Pancreas (tissue), 10 donors: ENCODE results near the gene VPS13D. TPM values are rescaled to one million over a fixed set of nuclear protein-coding genes. Genes with fewer than 3 reads are reported as not detected.

Source experiments
- ATAC-seq, 4 donors: fragments of 200-7000 bp; cut with Tn5 transposase; one replicate each; pipeline versions ENCODE4 v1.8.0 to v1.9.1; 2020; ENCODE audit warnings: mild to moderate bottlenecking in 4 of 4, moderate library complexity in 4 of 4
- DNase-seq, 6 donors: peaks; one replicate each; pipeline ENCODE4 v3.0.0-alpha.2; 2020
- FAIRE-seq: peaks from 2 replicates; lab custom pipeline; 2012; peaks lifted over from hg19 to GRCh38; lab: Jason Lieb, UNC
- H3K27ac ChIP-seq, 4 donors: fragments of 200-600 bp; sonication (generic); 1 replicate in 3 of 4; 2 replicates in 1 of 4; pipeline versions ENCODE4 v1.5.0 to v1.8.0; 2020
- H3K27me3 ChIP-seq, 4 donors: fragments of 200-600 bp; one replicate each; pipeline ENCODE4 v1.8.0; 2021
- H3K36me3 ChIP-seq, 3 donors: fragments of 200-600 bp; sonication (generic) in 1 of 3; one replicate each; pipeline versions ENCODE4 v1.5.0 to v1.8.0; 2020 to 2021
- H3K4me1 ChIP-seq, 3 donors: fragments of 200-600 bp; one replicate each; pipeline ENCODE4 v1.8.0; 2021
- H3K4me3 ChIP-seq, 4 donors: fragments of 200-600 bp; sonication (generic) in 2 of 4; one replicate each; pipeline versions ENCODE4 v1.5.0 to v1.8.0; 2020 to 2021
- H3K9me3 ChIP-seq, 4 donors: fragments of 200-600 bp; one replicate each; pipeline ENCODE4 v1.8.0; 2021
- CTCF ChIP-seq, 4 donors: fragments of 200-600 bp; sonication (generic) in 3 of 4; IDR thresholded peaks; one replicate each; pipeline versions ENCODE4 v1.5.0 to v1.8.0; 2021; ENCODE audit warnings: antibody characterized with exemption in 4 of 4
- WGBS, 2 donors: extraction: QIAGEN DNeasy Blood & Tissue Kit; methylation state at CpG; one replicate each; pipeline ENCODE4 v1.1.7; 2013; 5-methylcytosine and 5-hydroxymethylcytosine counted together
- intact Hi-C, 3 donors: fragments of 100-400 bp; cut with DNase I; formaldehyde crosslinking; loops; one replicate each; pipeline versions ENCODE4 v1.11.1 to v1.14.2; 2022
- polyA plus RNA-seq, 2 donors: library from polyadenylated mRNA; stranded (reverse); fragments of 200-250 nt; gene quantifications; one replicate each; pipeline ENCODE4 v1.2.3, GENCODE V29; 2013
- total RNA-seq, 6 donors: library from RNA; stranded (reverse); fragmentation: NEBNext Ultra II Directional in 4 of 6; extraction: Animal tissue kit (Norgen Biotek cat#: 25700) in 4 of 6; gene quantifications; one replicate each; pipeline versions ENCODE4 v1.2.1 to v1.2.4, GENCODE V29; 2021 to 2023
- donor health status: healthy with polysubstance abuse.
- donor health status: DM: no; HTN: no; CAD: no; lungs with moderate emphysema.
- donor health status: DM: no; HTN: no; CAD: no.
- donor health status: control.
- donor health status: control.
- donor health status: Bipolar disorder and iron deficiency.
- donor health status: DM: yes; HTN: yes; CAD: no.
- donor health status: DM: no; HTN: no; CAD: no.
- donor health status: DM: no; HTN: no; CAD: no.
- donor health status: DM: yes; HTN: yes; CAD: no.

Gene VPS13D
- total and polyA plus RNA-seq, 8 donors = 13.7 to 39.0 (median 24.8) TPM

- Histone ChIP-seq H3K27ac (no peak overlapping the region), H3K27me3 (no peaks in the 10 kb centered on the region), H3K36me3 (no peaks in the 10 kb centered on the region), H3K9me3 (no peaks in the 10 kb centered on the region), H3K4me1 (peaks cover 14 to 26% (median 25%) of the 10 kb centered on the region in 3 donors), H3K4me3 (no peak overlapping the region)
- no peak for FAIRE-seq
- no peak for ATAC-seq
- intact Hi-C loops = no loop called here
- no peak for DNase-seq
- WGBS, 2 donors = 97 to 100% methylated on average over 12 of the region's 12 CpGs
- no peak for TF ChIP-seq CTCF (IDR thresholded peaks at IDR 0.05)
Observed at GRCh38 chr1:12436817-12437599, 207.2 kb downstream of the VPS13D start.

- 90 to 92% methylated on average over 2 of the region's 2 CpGs for WGBS, 2 donors
- ATAC-seq (no peak), FAIRE-seq (no peak), DNase-seq (no peak)
- Histone ChIP-seq H3K27me3 (no peaks in the 10 kb centered on the region), H3K27ac (no peak overlapping the region), H3K9me3 (no peaks in the 10 kb centered on the region), H3K4me3 (no peak overlapping the region), H3K4me1 (peaks cover 14 to 26% (median 25%) of the 10 kb centered on the region in 3 donors), H3K36me3 (no peaks in the 10 kb centered on the region)
- TF ChIP-seq CTCF (IDR thresholded peaks at IDR 0.05) = no peak
- intact Hi-C loops = no loop called here
Observed at GRCh38 chr1:12437629-12438028, 207.8 kb downstream of the VPS13D start.

- Histone ChIP-seq H3K4me1 (peaks cover 6 to 19% (median 18%) of the 10 kb centered on the region in 3 donors), H3K27ac (no peak overlapping the region), H3K27me3 (no peaks in the 10 kb centered on the region), H3K36me3 (no peaks in the 10 kb centered on the region), H3K9me3 (no peaks in the 10 kb centered on the region), H3K4me3 (no peak overlapping the region)
- 91% methylated on average over 7 of the region's 7 CpGs for WGBS, 2 donors
- DNase-seq (no peak), FAIRE-seq (no peak), ATAC-seq (no peak)
- no peak for TF ChIP-seq CTCF (IDR thresholded peaks at IDR 0.05)
- intact Hi-C loops = no loop called here
Observed at GRCh38 chr1:12438349-12438924, 208.6 kb downstream of the VPS13D start.

- Histone ChIP-seq H3K27ac (no peak overlapping the region), H3K9me3 (no peaks in the 10 kb centered on the region), H3K4me3 (no peak overlapping the region), H3K27me3 (no peaks in the 10 kb centered on the region), H3K36me3 (no peaks in the 10 kb centered on the region), H3K4me1 (peaks cover 2 to 16% (median 11%) of the 10 kb centered on the region in 3 donors)
- peak in 1 of 4 donors; percentile 31 for ATAC-seq
- TF ChIP-seq CTCF (IDR thresholded peaks at IDR 0.05) = no peak
- no peak for DNase-seq
- intact Hi-C loops = no loop called here
- no peak for FAIRE-seq
- WGBS, 2 donors = 69 to 74% methylated on average over 5 of the region's 5 CpGs
Observed at GRCh38 chr1:12439073-12439472, 209.2 kb downstream of the VPS13D start.
